ENCODE data around the gene RBKS. TPM values are rescaled to one million over a fixed set of nuclear protein-coding genes. Genes with fewer than 3 reads are reported as not detected.

Gene RBKS
- total and polyA plus RNA-seq, 2 of the 8 experiments (the other 6 are each of a cell fraction or from before 2014, with no cell fraction given): 1.1 to 1.5 TPM

DNA sequence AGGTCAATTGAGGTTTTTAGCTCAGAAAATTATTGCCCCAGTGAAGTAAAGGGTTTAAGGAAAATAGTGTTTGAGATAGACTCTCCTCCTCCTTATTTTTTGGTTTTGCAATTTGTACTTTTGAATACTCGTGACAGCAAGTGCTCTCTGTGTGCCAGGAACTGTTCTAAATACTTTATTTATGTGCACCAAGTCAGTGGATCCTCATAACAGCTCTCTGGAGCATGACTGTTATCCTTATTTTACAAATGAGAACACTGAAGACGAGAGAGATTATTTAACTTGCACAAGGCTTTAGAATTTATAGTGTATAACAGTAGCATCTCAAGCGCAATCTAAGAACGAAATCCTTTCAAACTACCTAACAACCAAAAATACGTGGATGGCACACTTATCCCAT, 25.0 kb upstream of the RBKS start:
- Histone ChIP-seq H2BK20ac (ENCODE audit: low read length) (no peak overlapping the region), H3K4me2 (ENCODE audit: insufficient read depth in 1 of 2, low read depth in 2 of 2, low read length in 2 of 2) (no peak overlapping the region), H3K56ac (replicated peaks; ENCODE audit: insufficient read length, low read depth, low read length) (no peak overlapping the region), H3K79me2 (ENCODE audit: control insufficient read depth in 1 of 2, insufficient read depth in 2 of 2, low read length in 2 of 2) (no peaks in the 10 kb centered on the region), H3K36me3 (ENCODE audit: control insufficient read depth in 2 of 4, insufficient read depth in 4 of 4, low read length in 3 of 4) (no peaks in the 10 kb centered on the region), H3K9me3 (ENCODE audit: insufficient read depth in 2 of 2, low read depth in 1 of 2, low read length in 1 of 2) (no peaks in the 10 kb centered on the region), H2AK5ac (ENCODE audit: low read depth, low read length) (no peak overlapping the region), H2BK12ac (ENCODE audit: low read depth, low read length) (no peak overlapping the region), H2BK120ac (replicated peaks; ENCODE audit: low read depth, low read length) (no peak overlapping the region), H3K79me1 (ENCODE audit: low read depth, low read length) (no peaks in the 10 kb centered on the region), H2AFZ (ENCODE audit: low read length) (no peak overlapping the region), H3K27me3 (replicated peaks in 1 of 4; ENCODE audit: control insufficient read depth in 3 of 4, extremely low read depth in 1 of 4, insufficient read depth in 3 of 4, low read length in 3 of 4) (no peaks in the 10 kb centered on the region), H3K23me2 (ENCODE audit: low read depth, low read length) (no peaks in the 10 kb centered on the region), H3K9ac (replicated peaks in 1 of 4; ENCODE audit: extremely low read depth in 1 of 4, low read depth in 3 of 4, low read length in 3 of 4) (no peak overlapping the region), H3K18ac (ENCODE audit: extremely low read depth, low read length) (no peak overlapping the region), H2BK15ac (ENCODE audit: low read length) (no peak overlapping the region), H3K27ac (ENCODE audit: low read depth, low read length) (no peak overlapping the region), H3K4me3 (ENCODE audit: extremely low read depth in 1 of 4, insufficient read depth in 2 of 4, low read depth in 3 of 4, low read length in 4 of 4) (no peak overlapping the region), H3K4me1 (replicated peaks in 1 of 4; ENCODE audit: control insufficient read depth in 3 of 4, insufficient read depth in 4 of 4, low read length in 3 of 4) (0 out of 7 replicates have a peak, but pooled peaks cover 0 to 2% (median 0%) of the 10 kb centered on the region in 4 experiments), H3K14ac (ENCODE audit: insufficient read length) (no peak overlapping the region), H4K5ac (ENCODE audit: insufficient read length, low read depth, low read length) (no peak overlapping the region), H2BK5ac (ENCODE audit: low read depth, low read length) (no peak overlapping the region), H4K8ac (ENCODE audit: extremely low read depth, insufficient read depth, low read length) (no peak overlapping the region), H3K23ac (ENCODE audit: insufficient read length) (no peak overlapping the region), H4K91ac (replicated peaks; ENCODE audit: insufficient read length, low read length) (no peak overlapping the region), H4K20me1 (replicated peaks in 1 of 2; ENCODE audit: control insufficient read depth in 1 of 2, insufficient read depth in 2 of 2, low read length in 2 of 2) (no peaks in the 10 kb centered on the region), H3K4ac (replicated peaks; ENCODE audit: insufficient read length, low read depth, low read length) (no peak overlapping the region)
- DNase-seq (ENCODE audit: low read depth in 1 of 2, low spot score in 2 of 2) (no peak), FAIRE-seq (no peak)
- ChIA-PET POLR2A (ENCODE audit: partially characterized antibody) (no interaction called here), CTCF (ENCODE audit: partially characterized antibody) (interaction anchor here (1.5 kb wide), 1 partner anchor 192 kb away, joined by 3 read pairs; no protein-coding TSS in a partner anchor)
- WGBS, 2 experiments (ENCODE audit: extremely low coverage in 1 of 2, insufficient coverage in 1 of 2, insufficient read length in 1 of 2, insufficient replicate concordance in 2 of 2, low coverage in 1 of 2, low lambda C conversion rate in 2 of 2, missing lambda C conversion rate in 1 of 2): 73% methylated on average over 5 of the region's 5 CpGs; no CpG with 5 or more reads in 1 of the 2 experiments
- no peak for TF ChIP-seq SRF (IDR thresholded peaks at IDR 0.05; ENCODE audit: low read depth, low read length)
- no peak for TF ChIP-seq BCL11A (IDR thresholded peaks at IDR 0.05; ENCODE audit: low read depth in 2 of 2, low read length in 2 of 2)
- TF ChIP-seq BRCA1 (IDR thresholded peaks at IDR 0.05; ENCODE audit: low read depth, low read length): no peak
- TF ChIP-seq HDAC2 (IDR thresholded peaks at IDR 0.05; ENCODE audit: borderline replicate concordance in 1 of 2, low read depth in 2 of 2, low read length in 2 of 2): no peak
- TF ChIP-seq CBX8 (IDR thresholded peaks at IDR 0.05; ENCODE audit: borderline replicate concordance, low read depth, low read length): no peak
- no peak for TF ChIP-seq KDM1A (IDR thresholded peaks at IDR 0.05; ENCODE audit: borderline replicate concordance, low read length)
- no peak for TF ChIP-seq TAF1 (IDR thresholded peaks at IDR 0.05; ENCODE audit: low read depth, low read length)
- TF ChIP-seq SP4 (IDR thresholded peaks at IDR 0.05; ENCODE audit: low read length): no peak
- no peak for TF ChIP-seq SIN3A (conservative IDR thresholded peaks at IDR 0.05 in 1 of 2, IDR thresholded peaks at IDR 0.05 in 1 of 2; ENCODE audit: low read depth in 1 of 2, low read length in 2 of 2)
- no peak for TF ChIP-seq RFX5 (IDR thresholded peaks at IDR 0.05; ENCODE audit: borderline replicate concordance, low read depth, low read length)
- TF ChIP-seq SIRT6 (IDR thresholded peaks at IDR 0.05; ENCODE audit: low read length): no peak
- no peak for TF ChIP-seq SUZ12 (IDR thresholded peaks at IDR 0.05; ENCODE audit: low read length)
- no peak for TF ChIP-seq CBX5 (IDR thresholded peaks at IDR 0.05; ENCODE audit: low read depth, low read length)
- no peak for TF ChIP-seq CEBPB (IDR thresholded peaks at IDR 0.05; ENCODE audit: low read depth, low read length)
- TF ChIP-seq SAP30 (IDR thresholded peaks at IDR 0.05; ENCODE audit: insufficient read depth, insufficient replicate concordance, low read length): no peak

All from H1 (cell line).